ENCODE measurements around the gene ADM2. TPM values are rescaled to one million over a fixed set of nuclear protein-coding genes. Genes with fewer than 3 reads are reported as not detected.

Gene ADM2
- polyA plus RNA-seq, 1 of the 3 experiments (the other 2 are of a cell fraction): 0.61 TPM

GRCh38 chr22:50437511-50438304 is 43.6 kb upstream of the ADM2 start:
- Histone ChIP-seq H3K79me2 (ENCODE audit: insufficient read depth) (no peaks in the 10 kb centered on the region), H3K4me1 (ENCODE audit: control insufficient read depth in 1 of 2, insufficient read depth in 2 of 2, low read depth in 1 of 2, low read length in 1 of 2) (no peaks in the 10 kb centered on the region), H3K4me2 (no peak overlapping the region), H3K36me3 (replicated peaks in 1 of 2; ENCODE audit: control insufficient read depth in 1 of 2, insufficient read depth in 2 of 2, low read length in 1 of 2) (peaks cover 0 to 61% of the 10 kb centered on the region in 2 experiments), H3K27me3 (ENCODE audit: insufficient read depth) (no peaks in the 10 kb centered on the region), H3K9me2 (no peaks in the 10 kb centered on the region), H3F3A (replicated peaks; ENCODE audit: insufficient read depth) (no peaks in the 10 kb centered on the region), H4K20me1 (ENCODE audit: insufficient read depth) (no peaks in the 10 kb centered on the region), H3K4me3 (ENCODE audit: low read depth in 2 of 2, low read length in 1 of 2) (no peak overlapping the region), H3K27ac (ENCODE audit: low read depth in 2 of 2, low read length in 1 of 2) (no peak overlapping the region), H3K9ac (no peak overlapping the region), H2AFZ (ENCODE audit: low read depth) (no peak overlapping the region), H3K9me3 (no peaks in the 10 kb centered on the region)
- TF ChIP-seq TAF1 (IDR thresholded peaks at IDR 0.05; ENCODE audit: borderline replicate concordance, low read depth, low read length): no peak
- CTCF ChIA-PET: interaction anchor here (1.3 kb wide), 1 partner anchor 95 kb away, joined by 3 read pairs; no protein-coding TSS in a partner anchor
- DNase-seq: peak; percentile 23
- POLR2A ChIA-PET: interaction anchor here (1.0 kb wide), 1 partner anchor 36 kb away, joined by 3 read pairs; no protein-coding TSS in a partner anchor
- 88% methylated on average over 11 of the region's 36 CpGs for WGBS (ENCODE audit: low lambda C conversion rate)

GRCh38 chr22:50438305-50439275 is 42.8 kb upstream of the ADM2 start:
- Histone ChIP-seq H3K9me3 (no peaks in the 10 kb centered on the region), H3K27ac (ENCODE audit: low read depth in 2 of 2, low read length in 1 of 2) (no peak overlapping the region), H3K9ac (no peak overlapping the region), H2AFZ (ENCODE audit: low read depth) (no peak overlapping the region), H3F3A (replicated peaks; ENCODE audit: insufficient read depth) (peaks cover 4% of the 10 kb centered on the region), H3K9me2 (no peaks in the 10 kb centered on the region), H3K79me2 (ENCODE audit: insufficient read depth) (no peaks in the 10 kb centered on the region), H3K4me2 (no peak overlapping the region), H3K27me3 (ENCODE audit: insufficient read depth) (no peaks in the 10 kb centered on the region), H3K36me3 (replicated peaks in 1 of 2; ENCODE audit: control insufficient read depth in 1 of 2, insufficient read depth in 2 of 2, low read length in 1 of 2) (peaks cover 0 to 65% of the 10 kb centered on the region in 2 experiments), H4K20me1 (ENCODE audit: insufficient read depth) (no peaks in the 10 kb centered on the region), H3K4me3 (ENCODE audit: low read depth in 2 of 2, low read length in 1 of 2) (no peak overlapping the region), H3K4me1 (ENCODE audit: control insufficient read depth in 1 of 2, insufficient read depth in 2 of 2, low read depth in 1 of 2, low read length in 1 of 2) (peaks cover 0 to 1% of the 10 kb centered on the region in 2 experiments; a peak in 1 of 4 replicates)
- DNase-seq: peak; percentile 36
- WGBS (ENCODE audit: low lambda C conversion rate): 86% methylated on average over 19 of the region's 34 CpGs
- CTCF ChIA-PET: interaction anchor here (1.3 to 1.5 kb wide), 2 partner anchors 96 to 187 kb away, joined by 3 read pairs; no protein-coding TSS in a partner anchor
- POLR2A ChIA-PET: interaction anchor here (1.0 kb wide), 1 partner anchor 36 kb away, joined by 3 read pairs; no protein-coding TSS in a partner anchor
- no peak for TF ChIP-seq GATA2 (CRISPR knock-in tag; IDR thresholded peaks at IDR 0.05)
- TF ChIP-seq ELF1 (IDR thresholded peaks at IDR 0.05): no peak
- TF ChIP-seq SMC3 (IDR thresholded peaks at IDR 0.05; ENCODE audit: low read depth, low read length): no peak
- TF ChIP-seq MXI1 (IDR thresholded peaks at IDR 0.05; ENCODE audit: low read depth, low read length): no peak
- TF ChIP-seq USF1 (IDR thresholded peaks at IDR 0.05; ENCODE audit: borderline replicate concordance, low read depth): no peak
- TF ChIP-seq NFIC (IDR thresholded peaks at IDR 0.05; ENCODE audit: borderline replicate concordance): no peak
- TF ChIP-seq RXRA (IDR thresholded peaks at IDR 0.05; ENCODE audit: borderline replicate concordance, low read depth): no peak
- no peak for TF ChIP-seq RCOR1 (IDR thresholded peaks at IDR 0.05; ENCODE audit: low read length)
- no peak for TF ChIP-seq CTCF (IDR thresholded peaks at IDR 0.05)
- no peak for TF ChIP-seq TEAD4 (IDR thresholded peaks at IDR 0.05; ENCODE audit: borderline replicate concordance, insufficient read depth)
- no peak for TF ChIP-seq CHD2 (IDR thresholded peaks at IDR 0.05; ENCODE audit: low read length, partially characterized antibody)
- no peak for TF ChIP-seq EZH2phosphoT487 (IDR thresholded peaks at IDR 0.05; ENCODE audit: borderline replicate concordance, low read depth)
- TF ChIP-seq JUND (IDR thresholded peaks at IDR 0.05): no peak
- TF ChIP-seq RFX5 (IDR thresholded peaks at IDR 0.05; ENCODE audit: low read length): no peak
- TF ChIP-seq GABPA (IDR thresholded peaks at IDR 0.05; ENCODE audit: low read depth): no peak
- no peak for TF ChIP-seq EP300 (IDR thresholded peaks at IDR 0.05; ENCODE audit: borderline replicate concordance in 1 of 2, low read depth in 1 of 2, low read length in 1 of 2)
- no peak for TF ChIP-seq IRF3 (IDR thresholded peaks at IDR 0.05; ENCODE audit: low read depth, low read length)
- no peak for TF ChIP-seq POLR2AphosphoS5 (IDR thresholded peaks at IDR 0.05; ENCODE audit: low read depth, low read length)

Measured in SK-N-SH (cell line).